ENCODE data around the gene SSTR5. TPM values are rescaled to one million over a fixed set of nuclear protein-coding genes. Genes with fewer than 3 reads are reported as not detected.

Gene SSTR5
- total and polyA plus RNA-seq, 2 donors (not counting 1 experiment from before 2014, with no cell fraction given): not detected

GRCh38 chr16:1049976-1050247 lies 22.6 kb upstream of the SSTR5 start:
- POLR2A ChIA-PET: no interaction called here

GRCh38 chr16:1050516-1050915 lies 22.0 kb upstream of the SSTR5 start:
- Histone ChIP-seq H3K9ac (ENCODE audit: low read length) (no peak overlapping the region), H3K27me3 (replicated peaks in 1 of 4; ENCODE audit: control extremely low read depth in 1 of 4, control insufficient read depth in 3 of 4, insufficient read depth in 4 of 4, low read length in 3 of 4) (peaks cover 0 to 5% (median 0%) of the 10 kb centered on the region in 4 experiments), H3K4me1 (ENCODE audit: control insufficient read depth in 2 of 2, insufficient read depth in 2 of 2, low read length in 2 of 2) (no peaks in the 10 kb centered on the region), H3K4me3 (ENCODE audit: control extremely low read depth in 1 of 5, extremely low read depth in 1 of 5, insufficient read depth in 1 of 5, low read depth in 2 of 5, low read length in 4 of 5) (no peak overlapping the region), H2AFZ (ENCODE audit: insufficient read depth, low read depth, low read length, poor library complexity, severe bottlenecking) (no peak overlapping the region), H3K9me3 (ENCODE audit: control extremely low read depth in 1 of 3, control insufficient read depth in 2 of 3, insufficient read depth in 1 of 3, low read length in 2 of 3) (peaks cover 0 to 4% (median 0%) of the 10 kb centered on the region in 3 donors), H3K27ac (ENCODE audit: low read length in 2 of 2) (no peak overlapping the region), H3K79me2 (ENCODE audit: control insufficient read depth, insufficient read depth, low read length) (no peaks in the 10 kb centered on the region), H3K4me2 (replicated peaks; ENCODE audit: low read depth, low read length, poor library complexity, severe bottlenecking) (no peak overlapping the region), H4K20me1 (ENCODE audit: control insufficient read depth, insufficient read depth, low read length, poor library complexity, severe bottlenecking) (no peaks in the 10 kb centered on the region), H3K36me3 (replicated peaks in 1 of 2; ENCODE audit: control extremely low read depth in 1 of 2, control insufficient read depth in 1 of 2, extremely low read depth in 1 of 2, insufficient read depth in 2 of 2, low read length in 1 of 2) (no peaks in the 10 kb centered on the region)
- no peaks in the 10 kb centered on the region for H3K9me3 Mint-ChIP-seq (ENCODE audit: insufficient read depth)
- no peaks in the 10 kb centered on the region for H3K27me3 Mint-ChIP-seq
- 91% methylated on average over 30 of the region's 30 CpGs for WGBS (ENCODE audit: insufficient coverage)
- intact Hi-C loops (cut with micrococcal nuclease): no loop called here
- ATAC-seq (ENCODE audit: low read depth) (no peak), DNase-seq (no peak)
- no peak for TF ChIP-seq EZH2 (IDR thresholded peaks at IDR 0.05; ENCODE audit: borderline replicate concordance, insufficient read depth, low read depth, low read length, poor library complexity, severe bottlenecking)
- TF ChIP-seq, protein P1, sequence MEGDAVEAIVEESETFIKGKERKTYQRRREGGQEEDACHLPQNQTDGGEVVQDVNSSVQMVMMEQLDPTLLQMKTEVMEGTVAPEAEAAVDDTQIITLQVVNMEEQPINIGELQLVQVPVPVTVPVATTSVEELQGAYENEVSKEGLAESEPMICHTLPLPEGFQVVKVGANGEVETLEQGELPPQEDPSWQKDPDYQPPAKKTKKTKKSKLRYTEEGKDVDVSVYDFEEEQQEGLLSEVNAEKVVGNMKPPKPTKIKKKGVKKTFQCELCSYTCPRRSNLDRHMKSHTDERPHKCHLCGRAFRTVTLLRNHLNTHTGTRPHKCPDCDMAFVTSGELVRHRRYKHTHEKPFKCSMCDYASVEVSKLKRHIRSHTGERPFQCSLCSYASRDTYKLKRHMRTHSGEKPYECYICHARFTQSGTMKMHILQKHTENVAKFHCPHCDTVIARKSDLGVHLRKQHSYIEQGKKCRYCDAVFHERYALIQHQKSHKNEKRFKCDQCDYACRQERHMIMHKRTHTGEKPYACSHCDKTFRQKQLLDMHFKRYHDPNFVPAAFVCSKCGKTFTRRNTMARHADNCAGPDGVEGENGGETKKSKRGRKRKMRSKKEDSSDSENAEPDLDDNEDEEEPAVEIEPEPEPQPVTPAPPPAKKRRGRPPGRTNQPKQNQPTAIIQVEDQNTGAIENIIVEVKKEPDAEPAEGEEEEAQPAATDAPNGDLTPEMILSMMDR (IDR thresholded peaks at IDR 0.05): no peak
- no peaks in the 10 kb centered on the region for H3K4me1 Mint-ChIP-seq
- no peak overlapping the region for H3K27ac Mint-ChIP-seq
- ChIA-PET POLR2A (no interaction called here), CTCF (no interaction called here)
- H3K4me3 Mint-ChIP-seq: no peak overlapping the region

More at GRCh38 chr16:1049976-1050247, 22.6 kb upstream of the SSTR5 start:
- no peaks in the 10 kb centered on the region for H3K27me3 Mint-ChIP-seq
- no peak for TF ChIP-seq EZH2 (IDR thresholded peaks at IDR 0.05; ENCODE audit: borderline replicate concordance, insufficient read depth, low read depth, low read length, poor library complexity, severe bottlenecking)
- TF ChIP-seq, protein P1 (IDR thresholded peaks at IDR 0.05): no peak
- no peak overlapping the region for H3K4me3 Mint-ChIP-seq
- Histone ChIP-seq H3K4me1 (ENCODE audit: control insufficient read depth in 2 of 2, insufficient read depth in 2 of 2, low read length in 2 of 2) (no peaks in the 10 kb centered on the region), H3K27me3 (replicated peaks in 1 of 4; ENCODE audit: control extremely low read depth in 1 of 4, control insufficient read depth in 3 of 4, insufficient read depth in 4 of 4, low read length in 3 of 4) (no peaks in the 10 kb centered on the region), H3K79me2 (ENCODE audit: control insufficient read depth, insufficient read depth, low read length) (no peaks in the 10 kb centered on the region), H3K9ac (ENCODE audit: low read length) (no peak overlapping the region), H3K4me2 (replicated peaks; ENCODE audit: low read depth, low read length, poor library complexity, severe bottlenecking) (no peak overlapping the region), H3K27ac (ENCODE audit: low read length in 2 of 2) (no peak overlapping the region), H2AFZ (ENCODE audit: insufficient read depth, low read depth, low read length, poor library complexity, severe bottlenecking) (no peak overlapping the region), H4K20me1 (ENCODE audit: control insufficient read depth, insufficient read depth, low read length, poor library complexity, severe bottlenecking) (no peaks in the 10 kb centered on the region), H3K4me3 (ENCODE audit: control extremely low read depth in 1 of 5, extremely low read depth in 1 of 5, insufficient read depth in 1 of 5, low read depth in 2 of 5, low read length in 4 of 5) (no peak overlapping the region), H3K36me3 (replicated peaks in 1 of 2; ENCODE audit: control extremely low read depth in 1 of 2, control insufficient read depth in 1 of 2, extremely low read depth in 1 of 2, insufficient read depth in 2 of 2, low read length in 1 of 2) (no peaks in the 10 kb centered on the region), H3K9me3 (ENCODE audit: control extremely low read depth in 1 of 3, control insufficient read depth in 2 of 3, insufficient read depth in 1 of 3, low read length in 2 of 3) (peaks cover 0 to 3% (median 0%) of the 10 kb centered on the region in 3 donors)
- CTCF ChIA-PET: no interaction called here
- no peaks in the 10 kb centered on the region for H3K4me1 Mint-ChIP-seq
- DNase-seq: no peak
- no peak overlapping the region for H3K27ac Mint-ChIP-seq
- no peak for ATAC-seq (ENCODE audit: low read depth)
- intact Hi-C loops (cut with micrococcal nuclease): no loop called here
- 85% methylated on average over 11 of the region's 11 CpGs for WGBS (ENCODE audit: insufficient coverage)
- H3K9me3 Mint-ChIP-seq (ENCODE audit: insufficient read depth): no peaks in the 10 kb centered on the region

Data from B cell (primary cell).